ENCODE measurements around the gene FABP3.

The FABP3 gene

DNA sequence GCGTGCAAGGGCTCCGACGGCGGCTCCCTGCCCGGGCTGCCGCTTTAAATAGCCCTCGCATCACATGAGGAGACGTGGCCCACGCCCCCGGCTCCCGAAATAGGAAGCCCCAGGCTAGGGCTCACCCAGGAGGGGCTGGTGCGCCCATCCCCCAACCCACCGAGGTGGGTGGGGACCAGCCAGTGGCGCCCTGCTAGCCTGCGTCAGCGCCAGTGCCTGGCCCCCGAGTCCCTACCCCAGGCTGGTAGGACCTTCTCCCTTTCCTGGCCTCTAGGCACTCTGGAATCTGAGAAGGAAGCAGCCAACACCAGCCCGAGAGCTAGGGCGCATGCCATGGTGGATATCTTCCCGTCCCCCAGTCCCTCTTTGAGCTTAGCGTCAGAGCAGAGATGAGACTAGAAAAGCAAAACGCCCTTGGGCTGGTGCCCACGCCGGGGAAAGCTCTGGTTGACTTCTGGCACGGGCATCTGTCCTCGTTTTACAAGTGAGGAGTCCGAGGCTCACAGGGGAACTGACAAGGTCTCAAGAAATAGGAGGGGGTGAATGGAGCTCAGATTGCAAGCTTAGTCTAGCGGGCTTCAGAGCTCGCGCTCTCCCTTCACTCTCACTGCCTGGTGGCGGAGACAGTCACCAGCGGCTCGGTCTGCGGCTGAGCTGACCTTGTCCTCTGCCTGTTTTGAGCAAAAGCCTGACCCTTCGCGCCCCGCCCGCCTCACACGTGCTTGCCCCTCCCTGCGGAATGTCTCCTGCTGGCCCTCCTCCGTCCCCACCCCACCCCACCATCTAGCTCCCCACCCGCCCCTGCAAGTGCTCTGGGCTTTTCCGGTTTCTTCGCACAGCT lies at the start of gene FABP3:
FABP3 (minus strand) TSS at position 21 of the 841 bp plus-strand sequence. CDS start 62 bp downstream, outside the sequence.
- DNase-seq, result peak; percentile 70

- DNase-seq, result peak; percentile 65
Observed at GRCh38 chr1:31421371-31422040, 48.6 kb upstream of the FABP3 start.

GRCh38 chr1:31420716-31421115 lies 47.8 kb upstream of the FABP3 start:
- no peak for DNase-seq

DNA sequence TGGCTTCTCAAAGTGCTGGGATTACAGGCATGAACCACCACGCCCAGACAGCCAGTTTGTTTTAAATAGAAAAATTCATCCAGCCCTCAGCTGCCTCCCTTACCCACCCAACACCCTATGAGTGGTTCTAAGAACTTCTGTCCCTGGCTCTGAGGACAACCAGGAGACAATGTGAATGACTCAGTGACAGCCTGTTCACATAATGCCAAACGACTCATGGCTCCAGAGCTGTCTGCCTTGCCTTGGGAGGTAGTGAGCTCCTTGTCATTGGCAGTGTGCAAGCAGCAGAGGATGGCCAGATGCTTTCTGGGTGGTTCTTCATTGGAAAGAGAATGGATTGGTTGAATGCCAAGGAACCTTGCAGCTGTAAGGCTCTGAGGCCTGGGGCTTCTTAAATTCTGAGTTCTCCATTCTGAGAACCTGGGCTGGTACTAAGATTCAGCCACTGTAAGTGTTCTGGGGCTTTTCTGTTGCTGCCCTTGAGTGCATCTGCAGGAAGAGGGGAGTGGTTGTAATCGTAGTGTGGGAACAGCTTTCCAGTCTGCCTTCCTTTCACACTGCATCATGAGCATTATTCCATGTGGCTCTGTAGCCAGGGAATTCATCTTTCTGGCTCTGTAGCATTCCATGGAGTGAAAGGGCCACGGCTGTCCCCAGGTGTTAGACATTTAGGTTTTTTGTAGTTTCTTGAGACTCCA lies 45.9 kb upstream of the FABP3 start:
- no peak for DNase-seq

- DNase-seq, result no peak
Observed at GRCh38 chr1:31417148-31417547, 44.3 kb upstream of the FABP3 start.

DNA sequence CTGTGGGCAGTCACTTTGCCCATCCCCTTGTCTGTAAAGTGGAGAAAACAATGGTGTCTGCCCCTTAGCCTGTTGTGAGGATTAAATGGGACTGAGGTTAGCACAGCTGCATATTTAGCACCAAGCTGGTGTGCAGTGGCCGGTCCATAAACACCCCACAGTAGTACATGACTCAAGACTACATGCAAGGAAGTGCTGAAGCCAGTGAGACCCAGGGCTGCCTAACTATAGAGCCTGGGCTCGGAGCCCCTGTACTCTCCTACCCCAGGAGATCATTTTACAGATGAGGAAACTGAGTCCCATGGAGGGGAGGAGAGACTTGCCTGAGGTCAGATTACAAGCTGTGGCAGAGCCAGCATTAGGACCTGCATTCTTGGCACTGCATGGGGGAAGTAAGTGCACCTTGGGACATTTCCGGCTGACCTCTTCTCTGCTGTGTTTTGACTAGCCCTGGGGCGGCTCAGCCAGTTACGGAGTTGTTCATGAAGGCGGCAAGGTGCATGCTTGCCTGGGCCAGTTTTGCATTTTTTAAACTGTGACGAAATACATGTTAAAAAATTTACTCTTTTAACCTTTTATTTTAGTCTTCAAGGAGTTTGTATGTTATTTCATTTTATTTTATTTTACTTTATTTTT lies 43.3 kb upstream of the FABP3 start:
- DNase-seq, result no peak

- DNase-seq, result no peak
Observed at GRCh38 chr1:31415658-31416057, 42.8 kb upstream of the FABP3 start.

GRCh38 chr1:31414980-31415370 lies 42.1 kb upstream of the FABP3 start:
- no peak for DNase-seq

- DNase-seq, result peak; percentile 51
Observed at GRCh38 chr1:31413405-31414001, 40.6 kb upstream of the FABP3 start.

DNA sequence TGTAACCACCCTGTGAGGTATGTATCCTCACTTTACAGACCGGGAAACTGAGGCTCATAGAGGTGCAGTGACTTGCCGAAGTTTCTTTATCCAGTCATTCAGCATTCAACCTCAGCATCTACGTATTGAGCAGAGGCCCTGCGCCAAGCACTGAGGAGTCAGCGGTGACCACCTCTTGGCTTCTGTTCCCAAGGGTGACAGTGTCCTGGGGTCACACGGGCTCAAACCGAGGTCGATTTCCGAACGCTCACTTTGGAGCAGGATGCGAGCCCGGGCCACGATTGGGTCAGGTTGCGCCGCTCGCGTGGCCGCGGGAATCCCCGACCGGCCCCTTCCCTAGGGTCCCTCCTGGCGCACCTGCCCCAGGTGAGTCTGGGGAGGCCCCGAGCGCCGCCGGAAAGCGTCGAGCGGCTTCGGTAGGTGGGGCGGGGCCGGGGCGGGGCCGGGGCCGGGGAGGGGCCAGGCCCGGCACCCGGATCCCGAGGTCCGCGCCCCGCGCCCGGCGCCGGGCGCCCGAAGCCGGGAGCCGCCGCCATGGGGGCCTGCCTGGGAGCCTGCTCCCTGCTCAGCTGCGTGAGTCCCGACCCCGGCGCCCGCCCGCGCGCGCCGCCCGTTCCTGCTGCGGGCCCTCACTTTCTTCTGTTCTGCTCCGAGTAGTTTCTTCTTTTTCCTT lies 40.0 kb upstream of the FABP3 start, which contains the start of gene SERINC2:
SERINC2 (plus strand) TSS at position 482 of the 673 bp plus-strand sequence; CDS start at position 535, 53 bp downstream.
- peak; percentile 28 for DNase-seq

- peak; percentile 78 for DNase-seq
Observed at GRCh38 chr1:31412205-31412604, 39.3 kb upstream of the FABP3 start.

GRCh38 chr1:31410871-31411270 lies 38.0 kb upstream of the FABP3 start:
- DNase-seq, result no peak

DNA sequence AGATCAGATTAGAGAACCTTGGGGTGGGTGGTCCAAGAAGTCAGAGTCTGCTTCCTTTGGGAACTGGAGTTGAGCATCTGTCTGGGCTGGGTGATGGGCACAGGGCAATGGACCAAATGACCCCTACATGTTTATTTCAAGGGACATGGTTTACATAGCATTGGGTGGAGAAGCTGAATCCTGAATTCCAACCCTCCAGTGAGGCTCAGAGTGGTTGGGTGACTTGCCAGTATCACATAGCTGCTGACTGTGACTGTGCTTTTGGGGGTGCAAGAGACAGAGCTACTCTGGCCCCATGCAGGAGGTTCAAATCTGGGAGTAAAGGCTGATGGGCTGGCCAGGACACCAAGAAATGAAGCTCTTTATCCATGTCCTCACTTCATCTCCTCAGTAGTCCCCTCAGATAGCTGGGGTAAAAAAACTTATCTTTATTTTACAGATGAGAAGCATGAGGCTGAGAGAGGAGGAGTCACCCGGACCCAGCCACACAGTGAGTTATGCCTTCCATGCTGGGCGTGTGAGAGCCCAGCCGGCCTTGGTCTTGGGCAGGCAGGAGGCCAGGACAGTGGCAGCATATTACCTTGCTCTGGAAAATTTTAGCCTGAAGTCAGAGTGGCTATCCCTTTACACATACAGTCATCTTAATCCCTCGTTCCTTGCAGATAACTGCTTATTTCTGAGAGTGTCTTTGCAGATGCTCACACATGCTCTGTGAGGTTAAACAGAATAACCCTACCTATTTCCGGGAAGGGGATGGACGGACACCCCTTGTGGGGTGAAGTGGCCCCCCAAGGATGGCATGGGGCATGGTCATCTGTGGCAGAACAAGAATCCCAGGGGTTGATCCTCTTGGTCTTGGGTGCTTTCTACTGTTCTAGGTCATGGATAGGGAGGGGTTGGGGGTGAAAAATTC lies 37.3 kb upstream of the FABP3 start:
- no peak for DNase-seq

DNA sequence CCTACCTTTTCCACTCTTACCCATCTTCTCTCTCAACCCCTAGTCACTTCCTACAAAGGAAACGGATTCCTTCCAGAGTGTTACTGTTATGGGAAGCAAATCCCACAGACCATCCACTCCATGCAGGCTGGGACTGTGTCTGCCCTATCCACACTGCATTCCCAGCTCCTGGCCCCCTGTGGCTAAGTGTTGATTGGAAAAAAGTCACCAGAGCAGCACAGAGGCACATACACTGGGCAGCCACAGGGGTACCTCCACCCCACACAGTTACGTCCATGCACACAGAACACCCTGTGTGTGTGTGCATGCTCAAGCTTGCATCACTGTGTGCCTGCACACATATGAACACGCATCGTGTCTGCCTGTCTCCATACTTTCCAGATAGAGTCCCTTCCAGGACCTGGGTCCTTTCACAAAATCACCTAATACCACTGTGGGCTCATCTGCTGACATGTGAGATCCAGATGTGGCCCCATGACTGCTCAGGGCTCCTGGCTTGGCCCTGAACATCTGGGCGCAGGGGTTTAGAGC lies 36.0 kb upstream of the FABP3 start:
- DNase-seq, result no peak

DNA sequence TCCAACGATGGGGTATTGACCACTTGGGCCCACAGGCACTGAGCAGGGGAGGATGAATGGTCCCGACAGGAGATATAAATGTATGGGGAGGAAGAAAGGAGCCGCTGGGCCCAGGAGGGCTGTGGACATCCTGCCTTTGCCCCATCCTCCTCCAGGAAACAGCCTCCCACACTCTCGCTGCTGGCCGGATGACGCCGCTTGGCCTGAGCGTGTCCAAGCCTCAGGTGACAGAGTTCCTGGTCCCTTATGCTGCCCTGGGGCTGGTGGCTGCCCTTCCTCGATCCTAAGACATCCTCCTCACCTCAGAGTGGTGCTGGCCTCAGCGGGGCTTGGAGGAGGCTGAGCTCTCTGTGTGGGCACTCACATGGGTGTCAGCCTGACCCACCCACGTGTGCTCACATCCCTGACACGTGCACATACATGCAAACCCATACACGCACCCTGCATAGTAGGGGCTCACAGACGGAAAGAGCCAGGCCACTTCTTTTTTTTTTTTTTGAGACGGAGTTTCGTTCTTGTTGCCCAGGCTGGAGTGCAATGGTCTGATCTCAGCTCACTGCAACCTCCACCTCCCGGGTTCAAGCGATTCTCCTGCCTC lies 34.3 kb upstream of the FABP3 start:
- no peak for DNase-seq

DNA sequence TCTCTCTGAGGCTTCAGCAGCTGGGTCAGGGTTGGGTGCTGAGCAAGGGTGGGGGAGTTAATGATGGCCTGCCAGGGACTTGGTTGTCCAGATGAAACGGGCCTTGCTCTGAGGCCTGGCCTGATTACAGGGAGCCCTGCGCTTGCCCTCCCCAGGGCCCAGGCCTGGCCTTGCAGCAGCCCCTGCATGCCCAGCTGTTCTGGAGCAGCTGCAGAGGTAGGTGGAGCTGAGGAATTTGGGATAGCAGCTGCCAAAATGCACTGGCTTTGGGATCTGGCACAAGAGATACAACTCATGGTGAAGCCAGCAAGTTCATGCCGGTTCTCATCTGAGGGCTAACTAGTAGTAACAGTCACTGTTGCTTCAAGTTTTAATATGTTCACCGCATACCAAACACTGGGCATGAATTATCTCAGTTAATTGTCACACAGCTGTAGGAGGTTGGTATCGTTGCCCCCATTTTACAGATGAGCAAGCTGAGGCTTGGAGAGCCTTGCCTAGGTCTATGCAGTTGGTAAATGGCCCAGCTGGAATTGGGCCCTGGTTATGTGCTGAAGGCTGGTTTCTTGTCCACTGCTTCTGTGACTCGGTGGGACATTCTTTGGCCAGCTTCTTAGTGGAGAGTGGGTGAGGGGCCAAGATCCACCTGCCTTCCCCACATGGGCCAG lies 32.8 kb upstream of the FABP3 start:
- DNase-seq, result no peak

- no peak for DNase-seq
Observed at GRCh38 chr1:31401241-31401640, 28.4 kb upstream of the FABP3 start.

DNA sequence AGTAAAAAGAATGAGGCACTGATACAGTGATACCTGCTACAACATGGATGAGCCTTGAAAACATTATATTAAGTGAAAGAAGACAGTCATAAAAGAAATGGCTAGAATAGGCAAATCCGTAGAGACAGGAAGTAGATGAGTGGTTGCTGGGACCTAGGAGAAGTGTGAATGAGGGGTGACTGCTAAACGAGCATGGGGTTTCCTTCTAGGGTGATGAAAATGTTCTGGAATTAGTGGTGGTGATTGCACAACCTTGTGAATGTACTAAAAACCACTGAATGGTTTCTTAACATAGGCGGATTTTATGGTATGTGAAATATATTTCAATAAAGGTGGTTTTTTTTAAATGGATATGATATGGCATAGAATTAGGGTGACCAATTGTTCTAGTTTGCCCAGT lies 27.5 kb upstream of the FABP3 start:
- no peak for DNase-seq

GRCh38 chr1:31399976-31400375 lies 27.1 kb upstream of the FABP3 start:
- no peak for DNase-seq

- DNase-seq, result no peak
Observed at GRCh38 chr1:31398246-31398645, 25.4 kb upstream of the FABP3 start.
